HEK293T (cell line): Measurements from ENCODE around the gene PAPSS2.

Experiments used
- FOXA1 ChIP-seq: fragments of 450-650 bp; IDR thresholded peaks from 2 replicates; pipeline ENCODE4 v1.6.1; 2016; ENCODE audit warnings: mild to moderate bottlenecking
- FOXK2 ChIP-seq: fragments of 450-650 bp; IDR thresholded peaks from 2 replicates; pipeline ENCODE4 v1.6.1; 2016; ENCODE audit warnings: mild to moderate bottlenecking
- HDGF ChIP-seq: fragments of 450-650 bp; IDR thresholded peaks from 2 replicates; pipeline ENCODE4 v1.6.1; 2017; ENCODE audit warnings: antibody characterized with exemption, borderline replicate concordance
- NFRKB ChIP-seq: fragments of 450-650 bp; IDR thresholded peaks from 2 replicates; pipeline ENCODE4 v1.6.1; 2016; ENCODE audit warnings: mild to moderate bottlenecking, moderate library complexity
- PKNOX1 ChIP-seq: fragments of 450-650 bp; IDR thresholded peaks from 2 replicates; pipeline ENCODE4 v1.6.1; 2016
- SP1 ChIP-seq: fragments of 450-650 bp; IDR thresholded peaks from 2 replicates; pipeline ENCODE4 v1.6.1; 2017
- SUZ12 ChIP-seq: fragments of 450-650 bp; IDR thresholded peaks from 2 replicates; pipeline ENCODE4 v1.6.1; 2016; ENCODE audit warnings: mild to moderate bottlenecking
- TARDBP ChIP-seq: fragments of 450-650 bp; IDR thresholded peaks from 2 replicates; pipeline ENCODE4 v1.6.1; 2016

- TF ChIP-seq FOXA1: no peak
- TF ChIP-seq FOXK2: no peak
- no peak for TF ChIP-seq SUZ12
- no peak for TF ChIP-seq SP1
- no peak for TF ChIP-seq TARDBP
- TF ChIP-seq HDGF: no peak
- TF ChIP-seq NFRKB: no peak
- no peak for TF ChIP-seq PKNOX1
Measured at GRCh38 chr10:87642486-87642885, 17.2 kb upstream of the PAPSS2 start.
